Measurements from ENCODE around the gene CERS4.

DNA sequence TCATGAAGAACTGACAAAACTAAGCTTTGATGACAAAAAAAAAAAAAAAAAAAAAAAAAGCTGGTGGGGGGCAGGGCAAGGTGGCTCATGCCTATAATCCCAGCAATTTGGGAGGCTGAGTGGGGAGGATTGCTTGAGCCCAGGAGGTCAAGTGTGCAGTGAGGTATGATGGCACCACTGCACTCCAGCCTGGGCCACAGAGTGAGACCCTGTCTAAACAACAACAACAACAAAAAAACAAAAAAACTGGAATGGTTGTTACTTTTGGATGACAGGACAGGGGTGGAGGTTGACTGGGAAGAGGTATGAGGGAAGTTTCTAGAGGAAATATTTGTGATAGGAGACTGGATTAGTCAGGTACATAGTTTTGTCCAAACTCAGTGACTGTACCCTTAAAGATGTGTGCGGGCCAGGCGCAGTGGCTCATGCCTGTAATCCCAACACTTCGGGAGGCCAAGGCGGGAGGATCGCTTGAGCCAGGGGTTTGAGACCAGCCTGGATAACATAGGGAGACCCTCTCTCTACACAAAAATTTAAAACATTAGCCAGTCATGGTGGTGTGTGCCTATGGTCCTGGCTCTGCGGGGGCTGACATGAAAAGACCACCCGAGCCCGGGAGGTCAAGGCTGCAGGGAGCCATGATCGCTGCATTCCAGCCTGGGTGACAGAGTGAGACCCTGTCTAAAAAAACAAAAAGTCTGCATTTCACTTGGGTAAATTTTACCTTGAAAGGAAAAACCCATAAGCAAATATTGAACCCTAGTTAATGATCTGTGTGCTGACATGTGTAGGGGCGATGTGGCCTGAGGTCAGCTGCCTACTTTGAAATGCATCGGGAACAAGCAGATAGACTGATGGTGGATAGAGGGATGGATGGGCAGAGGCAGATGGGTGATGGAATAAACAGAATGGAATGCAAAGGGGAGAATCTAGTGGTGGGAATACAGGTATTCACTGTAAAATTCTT, 37.0 kb downstream of the CERS4 start:
- TF ChIP-seq, protein P1, sequence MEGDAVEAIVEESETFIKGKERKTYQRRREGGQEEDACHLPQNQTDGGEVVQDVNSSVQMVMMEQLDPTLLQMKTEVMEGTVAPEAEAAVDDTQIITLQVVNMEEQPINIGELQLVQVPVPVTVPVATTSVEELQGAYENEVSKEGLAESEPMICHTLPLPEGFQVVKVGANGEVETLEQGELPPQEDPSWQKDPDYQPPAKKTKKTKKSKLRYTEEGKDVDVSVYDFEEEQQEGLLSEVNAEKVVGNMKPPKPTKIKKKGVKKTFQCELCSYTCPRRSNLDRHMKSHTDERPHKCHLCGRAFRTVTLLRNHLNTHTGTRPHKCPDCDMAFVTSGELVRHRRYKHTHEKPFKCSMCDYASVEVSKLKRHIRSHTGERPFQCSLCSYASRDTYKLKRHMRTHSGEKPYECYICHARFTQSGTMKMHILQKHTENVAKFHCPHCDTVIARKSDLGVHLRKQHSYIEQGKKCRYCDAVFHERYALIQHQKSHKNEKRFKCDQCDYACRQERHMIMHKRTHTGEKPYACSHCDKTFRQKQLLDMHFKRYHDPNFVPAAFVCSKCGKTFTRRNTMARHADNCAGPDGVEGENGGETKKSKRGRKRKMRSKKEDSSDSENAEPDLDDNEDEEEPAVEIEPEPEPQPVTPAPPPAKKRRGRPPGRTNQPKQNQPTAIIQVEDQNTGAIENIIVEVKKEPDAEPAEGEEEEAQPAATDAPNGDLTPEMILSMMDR (IDR thresholded peaks at IDR 0.05): no peak
- TF ChIP-seq POLR2A (IDR thresholded peaks at IDR 0.05): peak; percentile 27

Data from right lobe of liver (tissue), 4 donors.